NB4 (cell line): ENCODE results near the gene BPIFB2.

ENCODE experiments used
- DNase-seq: peaks from one replicate; pipeline ENCODE4 v3.0.0; 2010; ENCODE audit warnings: low read depth
- H3K4me3 ChIP-seq: one replicate; pipeline ENCODE4 v1.5.1; 2011; ENCODE audit warnings: mild to moderate bottlenecking, low read depth, low read length, moderate library complexity
- CTCF ChIP-seq: IDR thresholded peaks from one replicate; pipeline ENCODE4 v1.5.1; 2012; ENCODE audit warnings: low read depth, low read length
- MYC ChIP-seq: IDR thresholded peaks from 2 replicates; pipeline ENCODE4 v1.6.1; 2011; ENCODE audit warnings: low read depth, low read length
- POLR2A ChIP-seq: IDR thresholded peaks from 2 replicates; pipeline ENCODE4 v1.6.1; 2011; ENCODE audit warnings: mild to moderate bottlenecking; ENCODE audit not compliant: insufficient read length; ENCODE audit errors: extremely low read depth
- TF ChIP-seq, protein P1 (sequence below): IDR thresholded peaks from 2 replicates; pipeline ENCODE4 v1.6.1; 2011; ENCODE audit warnings: low read depth, low read length

Gene BPIFB2

DNA sequence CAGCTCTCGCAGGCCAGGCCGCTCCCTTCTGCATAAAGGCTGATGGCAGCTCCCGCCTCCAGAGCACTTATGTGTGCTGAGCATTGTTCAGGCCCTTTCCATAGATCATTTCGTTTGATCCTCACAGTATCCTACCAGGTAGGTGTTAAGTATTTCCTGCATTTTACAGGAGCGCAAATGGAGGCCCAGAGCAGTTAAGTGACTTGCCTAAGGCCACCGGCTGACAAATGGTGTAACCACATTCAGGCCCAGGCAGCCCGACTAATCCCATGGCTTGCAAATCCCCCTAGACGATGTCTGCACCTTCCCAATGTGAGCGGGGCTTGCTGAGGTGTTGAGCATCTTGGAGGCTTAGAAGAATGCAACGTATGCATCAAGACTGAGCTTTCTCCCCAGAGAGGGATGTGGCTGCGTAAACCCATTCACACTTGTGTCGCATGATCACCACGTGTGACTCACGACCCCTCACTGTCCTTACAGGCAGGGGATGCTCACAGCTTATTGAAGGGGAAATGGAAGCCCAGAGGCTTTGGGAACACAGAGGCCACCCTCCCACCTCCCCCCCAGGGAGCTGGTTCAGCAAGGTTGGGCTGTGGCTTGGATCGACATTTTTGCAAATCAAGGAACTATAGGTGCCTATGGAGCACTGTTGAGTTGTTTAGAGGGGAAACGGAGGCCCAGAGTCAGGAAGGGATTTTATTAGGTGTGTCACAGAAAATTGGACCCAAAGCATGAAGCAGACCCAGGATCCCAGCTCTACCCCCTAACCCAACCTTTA lies 7.0 kb downstream of the BPIFB2 start:
- TF ChIP-seq POLR2A (no peak), MYC (no peak)
- TF ChIP-seq, protein P1, sequence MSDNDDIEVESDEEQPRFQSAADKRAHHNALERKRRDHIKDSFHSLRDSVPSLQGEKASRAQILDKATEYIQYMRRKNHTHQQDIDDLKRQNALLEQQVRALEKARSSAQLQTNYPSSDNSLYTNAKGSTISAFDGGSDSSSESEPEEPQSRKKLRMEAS: peak; percentile 50; the same call in 1 of the 2 replicates

GRCh38 chr20:33015114-33015484 lies 7.6 kb downstream of the BPIFB2 start:
- TF ChIP-seq MYC (no peak), POLR2A (no peak), CTCF (no peak)
- TF ChIP-seq, protein P1: no peak
- no peak overlapping the region for H3K4me3 ChIP-seq
- peak; percentile 20 for DNase-seq

More for the DNA sequence above, 7.0 kb downstream of the BPIFB2 start:
- peak; percentile 42 for DNase-seq
- H3K4me3 ChIP-seq: no peak overlapping the region

GRCh38 chr20:33015700-33016580 lies 8.4 kb downstream of the BPIFB2 start:
- TF ChIP-seq MYC (no peak), CTCF (no peak), POLR2A (no peak)
- no peak overlapping the region for H3K4me3 ChIP-seq
- no peak for DNase-seq

- TF ChIP-seq MYC: no peak
- TF ChIP-seq POLR2A: no peak
- TF ChIP-seq, protein P1: no peak
- TF ChIP-seq CTCF: no peak
- DNase-seq: no peak
- no peak overlapping the region for H3K4me3 ChIP-seq
These were observed 9.1 kb downstream of the BPIFB2 start for GRCh38 chr20:33016581-33017109.

DNA sequence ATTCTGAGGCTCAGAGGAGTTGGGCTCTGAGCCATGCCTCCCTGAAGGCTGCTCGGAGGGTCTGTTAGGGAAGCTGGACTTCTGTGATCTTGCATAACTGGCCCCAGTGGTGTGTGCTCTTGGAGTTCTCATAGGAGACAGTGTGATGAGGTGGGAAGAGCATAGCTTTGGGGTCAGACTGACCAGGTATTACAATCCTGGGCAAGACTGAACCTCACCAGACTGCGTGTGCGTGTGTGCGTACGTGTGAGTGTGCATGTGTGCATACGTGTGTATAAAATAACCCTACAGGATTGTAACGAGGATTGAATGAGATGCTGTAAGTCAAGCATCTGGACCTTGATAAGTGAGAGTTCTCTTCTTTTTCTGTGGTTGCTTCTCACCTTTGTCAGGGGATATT lies 10.0 kb downstream of the BPIFB2 start:
- H3K4me3 ChIP-seq: no peak overlapping the region
- DNase-seq: no peak
- TF ChIP-seq MYC (no peak), POLR2A (no peak), CTCF (no peak)
- TF ChIP-seq, protein P1: no peak
